AG20443 (cell line): ENCODE data around the gene CENPE.

ENCODE experiments used
- DNase-seq: peaks from one replicate; pipeline ENCODE4 v3.0.0; 2012; ENCODE audit warnings: low spot score, mixed read lengths

The CENPE gene

GRCh38 chr4:103136671-103137445 is 61.3 kb downstream of the CENPE start:
- no peak for DNase-seq

GRCh38 chr4:103129174-103129573 is 69.0 kb downstream of the CENPE start:
- no peak for DNase-seq

DNA sequence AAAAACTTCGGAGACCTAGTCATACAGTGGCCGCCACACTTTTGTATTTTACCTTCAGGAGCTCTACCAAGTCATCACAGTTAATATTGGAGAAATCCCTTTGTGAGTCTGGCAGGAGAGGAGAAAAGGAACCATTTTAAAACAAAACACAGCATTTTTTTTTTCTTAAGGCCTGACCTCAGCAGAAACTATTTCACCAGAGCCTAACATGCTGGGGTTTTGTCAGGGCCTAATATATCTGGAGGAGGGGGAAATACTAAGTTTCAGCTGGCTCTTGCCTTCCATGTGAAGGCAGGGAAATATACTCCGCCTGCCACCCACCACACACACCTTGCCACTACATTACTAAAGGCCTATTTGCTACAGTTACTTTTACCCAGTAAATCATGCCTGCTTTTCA is 72.0 kb downstream of the CENPE start:
- no peak for DNase-seq

- DNase-seq, result no peak
Measured at GRCh38 chr4:103123114-103123513, 75.0 kb downstream of the CENPE start.

DNA sequence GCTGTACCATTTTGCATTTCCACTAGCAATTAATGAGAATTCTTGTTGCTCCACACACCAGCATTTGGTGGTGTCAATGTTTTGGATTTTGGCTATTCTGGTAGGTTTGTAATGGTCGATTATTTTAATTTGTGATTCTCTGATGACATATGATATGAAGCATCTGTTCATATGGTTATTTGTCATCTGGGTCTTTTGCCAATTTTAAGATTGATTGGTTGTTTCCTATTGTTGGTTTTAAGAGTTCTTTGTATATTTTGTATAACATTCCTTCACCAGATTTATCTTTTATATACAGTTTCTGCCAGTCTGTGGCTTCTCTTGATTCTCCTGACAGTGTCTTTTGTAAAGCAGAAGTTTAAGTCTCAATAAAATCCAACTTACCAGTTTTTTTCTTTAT is 80.0 kb downstream of the CENPE start:
- no peak for DNase-seq

- DNase-seq, result no peak
Measured at GRCh38 chr4:103111598-103111997, 86.5 kb downstream of the CENPE start.

DNA sequence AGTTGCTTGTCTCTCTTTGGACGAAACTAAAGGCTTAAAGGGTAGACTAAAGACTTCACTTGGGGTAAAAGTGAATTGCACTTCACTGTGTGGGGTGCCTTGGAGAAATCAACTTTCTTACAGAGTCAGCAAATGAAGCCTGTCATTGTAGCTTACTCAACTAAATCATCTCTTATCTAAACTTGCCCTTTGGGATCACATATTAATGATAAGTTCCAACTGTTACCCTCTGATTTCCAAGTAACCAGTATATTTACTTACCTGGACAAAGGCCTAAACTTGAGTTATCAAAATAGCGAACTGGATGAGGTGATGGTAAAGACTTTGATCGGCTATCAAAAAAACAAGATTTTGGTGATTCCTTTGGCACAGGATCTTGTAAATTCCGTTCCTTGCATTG is 89.6 kb downstream of the CENPE start:
- no peak for DNase-seq

DNA sequence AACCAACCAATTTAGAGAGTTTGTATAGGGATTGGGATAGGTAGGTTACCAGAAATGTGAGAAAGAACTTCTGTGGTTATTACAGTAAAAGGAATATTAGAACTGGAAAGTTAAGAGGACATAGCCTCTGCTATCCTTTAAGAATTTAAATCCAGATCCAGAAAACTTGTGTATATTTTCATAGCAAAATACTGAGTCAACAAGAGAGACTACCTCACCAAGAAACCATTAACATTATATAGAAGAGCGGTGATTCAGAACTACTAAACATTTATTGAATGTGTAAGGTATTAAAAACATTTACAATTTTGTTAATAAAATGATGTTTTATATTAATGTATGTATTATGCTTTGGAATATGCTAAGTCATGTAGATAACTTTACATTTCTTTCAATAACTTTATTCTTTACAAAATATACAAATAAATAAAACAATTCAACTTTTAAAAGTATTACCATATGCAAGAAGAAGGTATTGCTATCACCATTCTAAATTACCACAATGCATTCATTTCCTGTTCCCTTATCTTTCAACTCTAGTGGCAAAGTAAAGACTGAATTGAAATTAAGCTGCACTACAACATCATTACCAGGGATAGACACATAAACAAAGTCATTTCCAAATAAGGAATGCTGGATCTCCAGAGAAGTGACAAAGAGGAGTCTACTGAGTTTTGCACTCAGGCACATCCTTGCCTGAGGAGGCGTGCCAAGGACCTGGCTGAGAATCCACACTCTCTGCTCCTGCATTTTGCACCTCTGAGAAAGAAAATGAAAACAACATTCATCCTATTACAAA is 92.4 kb downstream of the CENPE start:
- DNase-seq, result no peak

GRCh38 chr4:103104886-103105285 is 93.3 kb downstream of the CENPE start:
- no peak for DNase-seq

DNA sequence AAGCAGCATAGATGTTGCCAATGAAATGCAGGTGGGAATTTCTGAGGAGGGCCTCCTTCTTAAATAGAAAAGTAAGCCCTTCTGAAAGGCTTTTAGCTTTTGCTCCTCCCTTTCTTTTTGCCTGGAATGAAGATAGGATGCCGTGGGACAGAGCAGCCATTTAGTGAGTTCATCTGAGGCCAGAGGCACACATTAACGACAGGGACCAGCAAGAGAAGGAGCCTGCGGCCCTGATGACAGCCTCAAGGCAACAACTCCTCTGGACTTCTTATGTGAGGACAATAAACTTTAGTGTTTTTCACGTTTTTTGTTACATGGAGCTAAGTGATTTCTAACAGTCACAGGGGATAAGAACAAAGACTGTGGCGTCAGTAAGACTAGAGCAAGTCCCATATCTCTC is 97.5 kb downstream of the CENPE start:
- no peak for DNase-seq

DNA sequence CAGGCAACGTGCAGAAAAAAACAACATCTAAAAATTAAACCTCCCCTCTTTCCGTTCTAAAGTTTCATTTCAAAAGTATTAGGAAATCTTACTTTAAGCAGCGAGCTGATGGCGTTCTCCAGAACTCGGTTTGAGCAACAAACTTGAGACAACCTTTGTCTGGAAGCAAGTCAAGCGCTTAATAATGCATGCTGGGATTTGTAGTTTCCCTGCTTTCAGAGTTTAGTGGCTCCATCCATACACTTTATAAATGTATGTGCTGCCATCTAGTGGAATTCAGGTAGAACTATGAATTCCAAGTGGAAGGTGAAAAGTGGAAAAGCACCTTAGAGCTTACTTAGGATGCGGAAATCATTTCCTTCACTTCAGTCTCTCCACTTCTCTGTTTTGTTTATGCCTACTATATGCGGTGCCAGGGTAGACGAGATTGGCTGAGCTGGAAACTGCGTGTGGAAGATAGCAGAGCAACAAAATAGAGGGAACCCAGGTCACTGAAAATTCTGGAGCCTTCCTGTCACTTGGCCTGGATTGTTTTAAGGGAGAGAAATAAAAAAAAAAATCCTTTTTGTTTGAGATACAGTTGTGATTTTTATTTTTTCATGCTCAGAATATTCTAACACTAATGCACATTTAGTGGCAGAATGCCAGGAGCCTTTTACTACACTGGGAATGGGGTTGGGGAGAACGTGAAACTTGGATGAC is 98.3 kb downstream of the CENPE start, which contains the start of gene BDH2:
TSS of gene BDH2 (minus strand) at position 144 of the 702 bp plus-strand sequence. CDS start 3,580 bp downstream, outside the sequence.
- peak; percentile 91 for DNase-seq

DNA sequence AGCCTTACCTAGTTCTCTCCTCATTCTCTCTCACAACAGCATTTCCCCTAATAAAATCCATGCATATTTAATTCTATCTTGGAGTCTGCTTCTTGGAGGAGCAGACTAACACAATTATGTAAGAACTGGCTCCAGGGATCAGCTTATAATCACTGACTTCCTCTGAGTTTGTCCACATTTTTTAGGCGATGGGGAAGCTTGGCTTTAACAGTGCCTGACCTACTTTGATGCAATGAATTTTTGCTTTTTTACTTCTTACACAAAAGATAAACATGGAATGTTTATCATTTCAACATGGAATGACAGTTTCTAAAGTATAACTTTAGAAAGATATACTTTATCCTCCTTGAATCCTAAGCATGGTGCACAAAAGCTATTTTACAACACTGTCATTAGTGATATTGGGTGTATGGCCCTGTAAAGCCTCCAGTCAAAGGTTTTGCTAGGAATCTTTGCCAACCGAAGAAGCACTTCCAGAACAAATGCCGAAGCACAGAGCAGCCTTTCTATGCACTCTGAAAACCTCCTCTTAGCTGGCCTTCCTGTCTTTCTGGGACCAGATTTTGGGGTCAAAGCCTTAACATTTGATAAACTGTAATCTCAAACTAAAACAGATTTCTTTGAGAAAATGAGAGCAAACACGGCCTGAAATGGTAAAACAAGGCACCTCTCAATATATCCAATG is 99.2 kb downstream of the CENPE start:
- DNase-seq, result peak; percentile 29

GRCh38 chr4:103098341-103098740 is 99.8 kb downstream of the CENPE start:
- no peak for DNase-seq

DNA sequence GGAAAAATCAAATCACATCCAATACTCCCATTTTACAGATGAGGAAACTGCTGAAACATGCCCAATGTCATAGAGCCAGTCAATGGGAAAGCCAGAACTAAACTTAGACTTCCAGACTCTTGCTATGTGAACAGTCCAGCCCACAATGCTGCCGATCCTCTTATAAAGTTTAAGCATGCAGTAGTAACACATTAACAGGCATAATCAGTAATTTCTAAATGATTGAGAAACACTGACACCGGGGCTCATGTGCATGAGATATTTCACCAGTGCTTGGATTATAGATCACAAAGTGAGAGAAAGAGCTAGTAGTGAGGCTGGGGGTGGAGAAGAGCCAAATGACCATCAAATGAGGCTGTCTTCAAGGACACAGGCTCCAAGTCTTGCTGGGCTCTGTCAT is 101.0 kb downstream of the CENPE start:
- no peak for DNase-seq

GRCh38 chr4:103095080-103095479 is 103.1 kb downstream of the CENPE start:
- no peak for DNase-seq

DNA sequence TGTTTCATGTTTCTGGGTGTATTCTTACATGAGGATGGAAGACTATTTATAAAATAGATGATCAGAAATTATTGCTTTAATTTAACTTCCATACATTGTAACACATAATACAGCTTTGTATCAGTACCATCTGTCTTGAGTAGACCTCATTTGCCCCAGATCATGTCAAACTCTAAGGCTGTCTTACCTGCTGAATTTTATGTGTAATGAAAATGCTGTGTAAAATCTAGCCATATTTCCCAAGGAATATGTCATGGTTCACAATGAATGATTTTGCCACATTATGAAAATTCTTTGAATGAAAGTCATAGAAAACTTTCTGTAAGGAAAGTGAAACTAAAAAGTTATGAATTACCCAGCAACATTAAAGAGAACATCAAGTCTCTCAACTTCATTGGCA is 105.9 kb downstream of the CENPE start:
- no peak for DNase-seq

DNA sequence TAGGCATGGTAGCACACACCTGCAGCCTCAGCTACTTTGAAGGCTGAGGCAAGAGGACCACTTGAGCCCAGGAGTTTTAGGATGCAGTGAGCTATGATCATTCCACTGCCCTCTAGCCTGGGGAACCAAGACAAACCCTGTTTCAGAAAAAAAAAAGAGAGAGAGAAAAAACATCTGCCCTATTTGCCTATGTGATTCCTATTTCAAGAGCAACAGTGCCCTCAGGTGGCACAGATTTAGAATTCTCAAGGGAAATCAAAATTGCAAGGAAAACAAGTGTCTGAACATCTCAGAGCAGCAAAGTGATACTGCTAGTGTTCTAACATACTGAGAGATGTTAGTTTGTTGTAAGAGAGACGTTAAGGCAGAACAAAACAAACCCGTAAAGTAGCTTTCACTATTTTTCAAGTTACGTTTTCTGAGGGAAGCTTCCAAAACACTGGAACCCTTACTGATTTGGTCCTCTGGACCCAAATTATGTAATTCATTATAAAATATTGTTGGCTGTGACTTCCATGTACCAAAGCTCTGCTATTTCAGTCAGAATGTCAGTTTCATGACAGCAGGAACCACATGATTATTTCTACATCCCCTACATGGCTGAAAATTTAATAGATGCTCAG is 106.4 kb downstream of the CENPE start:
- DNase-seq, result peak; percentile 41

GRCh38 chr4:103089481-103089880 is 108.7 kb downstream of the CENPE start:
- DNase-seq, result no peak

DNA sequence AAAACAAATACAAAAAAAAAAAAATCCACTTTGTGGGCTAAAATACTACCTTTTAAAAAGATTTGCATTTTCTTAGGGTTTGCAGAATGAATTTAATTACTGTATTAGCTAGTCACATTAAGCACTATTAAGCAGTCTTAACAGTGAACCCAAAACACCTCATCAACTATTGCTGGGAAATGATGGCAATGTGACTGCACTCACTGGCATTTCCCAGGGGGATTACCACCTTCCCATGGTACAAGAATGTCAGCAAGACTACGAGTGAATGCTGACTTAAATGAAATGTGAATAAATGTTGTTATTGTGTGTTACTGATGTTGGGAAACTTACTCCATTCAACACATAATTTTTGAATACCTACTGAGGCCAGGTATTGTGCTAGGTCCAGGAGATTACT is 111.6 kb downstream of the CENPE start:
- DNase-seq, result no peak

GRCh38 chr4:103085555-103086196 is 112.5 kb downstream of the CENPE start:
- no peak for DNase-seq

- no peak for DNase-seq
Measured at GRCh38 chr4:103079621-103080020, 118.5 kb downstream of the CENPE start.
